ENCODE measurements around the gene RASSF5. TPM values are rescaled to one million over a fixed set of nuclear protein-coding genes. Genes with fewer than 3 reads are reported as not detected.
"Not testable (repeated sequence)": the region's sequence is repeated elsewhere in the genome, so short reads cannot be mapped to it uniquely, and the experiment has no call there.

Gene RASSF5
- total RNA-seq, 1 experiment from 2014 or later = 0.69 TPM

- DNase-seq (ENCODE audit: low read depth) = no peak
Observed at GRCh38 chr1:206586501-206587445, 79.4 kb downstream of the RASSF5 start.

GRCh38 chr1:206587904-206588303, 80.6 kb downstream of the RASSF5 start:
- DNase-seq (ENCODE audit: low read depth) = no peak

- DNase-seq (ENCODE audit: low read depth) = no peak
Observed at GRCh38 chr1:206588492-206588891, 81.2 kb downstream of the RASSF5 start.

GRCh38 chr1:206589206-206589605, 81.9 kb downstream of the RASSF5 start:
- DNase-seq (ENCODE audit: low read depth) = peak; percentile 66

- peak; percentile 69 for DNase-seq (ENCODE audit: low read depth)
Observed at GRCh38 chr1:206590025-206590758, 82.9 kb downstream of the RASSF5 start.

GRCh38 chr1:206591226-206591625, 83.9 kb downstream of the RASSF5 start:
- DNase-seq (ENCODE audit: low read depth) = no peak

GRCh38 chr1:206591696-206592095, 84.4 kb downstream of the RASSF5 start:
- DNase-seq (ENCODE audit: low read depth) = no peak

- DNase-seq (ENCODE audit: low read depth) = no peak
Observed at GRCh38 chr1:206593351-206593925, 86.1 kb downstream of the RASSF5 start.

- no peak for DNase-seq (ENCODE audit: low read depth)
Observed at GRCh38 chr1:206595581-206596318, 88.4 kb downstream of the RASSF5 start.

- no peak for DNase-seq (ENCODE audit: low read depth)
Observed at GRCh38 chr1:206596319-206596666, 89.0 kb downstream of the RASSF5 start.

GRCh38 chr1:206600527-206600926, 93.2 kb downstream of the RASSF5 start:
- DNase-seq (ENCODE audit: low read depth) = no peak

GRCh38 chr1:206604861-206605260, 97.5 kb downstream of the RASSF5 start:
- DNase-seq (ENCODE audit: low read depth) = no peak

- no peak for DNase-seq (ENCODE audit: low read depth)
Observed at GRCh38 chr1:206606867-206607266, 99.5 kb downstream of the RASSF5 start.

GRCh38 chr1:206608108-206608698, 100.9 kb downstream of the RASSF5 start:
- DNase-seq (ENCODE audit: low read depth) = peak; percentile 53

GRCh38 chr1:206609229-206609991, 102.1 kb downstream of the RASSF5 start:
- DNase-seq (ENCODE audit: low read depth) = no peak

- DNase-seq (ENCODE audit: low read depth) = peak; percentile 97
Observed at GRCh38 chr1:206612129-206612876, 105.0 kb downstream of the RASSF5 start, which contains the start of gene EIF2D. Gene EIF2D (minus strand): TSS chr1:206612465. CDS start chr1:206612342, 123 bp downstream.

GRCh38 chr1:206626396-206626795, 119.1 kb downstream of the RASSF5 start:
- DNase-seq (ENCODE audit: low read depth) = not testable (repeated sequence)

- no peak for DNase-seq (ENCODE audit: low read depth)
Observed at GRCh38 chr1:206628916-206629315, 121.6 kb downstream of the RASSF5 start.

- DNase-seq (ENCODE audit: low read depth) = peak; percentile 83
Observed at GRCh38 chr1:206631085-206631509, 123.8 kb downstream of the RASSF5 start.

- DNase-seq (ENCODE audit: low read depth) = peak; percentile 80
Observed at GRCh38 chr1:206633708-206634121, 126.4 kb downstream of the RASSF5 start.

Data from Daoy (cell line).